ENCODE measurements around the gene ATG101.

Gene ATG101

DNA sequence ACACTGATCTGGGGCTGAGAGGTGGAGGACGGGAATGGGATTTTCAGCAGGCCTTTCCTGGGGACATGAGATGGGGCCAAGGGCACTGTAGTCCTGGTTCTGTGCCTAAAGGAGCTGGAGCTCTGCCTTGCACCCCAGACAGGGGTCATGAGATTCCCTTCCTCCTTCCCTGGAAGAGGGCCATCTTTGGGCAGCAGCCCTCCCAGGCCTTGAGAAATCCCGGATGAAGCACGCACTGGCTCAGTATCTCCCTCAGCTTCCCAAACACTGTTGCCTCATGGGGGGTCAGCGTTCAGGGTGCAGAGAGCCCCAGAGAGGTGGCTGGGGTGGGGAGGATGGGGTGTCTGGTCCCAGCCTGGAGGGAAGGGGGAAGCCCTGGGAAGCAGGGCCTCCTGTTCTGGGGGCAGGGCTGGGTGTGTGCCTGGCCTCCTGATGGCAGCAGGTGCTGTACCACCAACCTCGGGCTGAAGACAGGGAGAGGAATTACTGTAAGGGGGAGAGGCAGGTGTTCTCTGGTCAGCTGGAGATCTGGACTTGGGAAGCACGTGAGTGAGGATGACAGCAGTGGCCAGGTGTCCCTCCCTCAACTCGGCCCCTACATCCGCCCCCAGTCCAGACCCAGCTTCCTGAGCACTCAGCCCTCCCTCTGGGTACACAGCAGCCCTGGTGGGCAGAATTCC, 26.9 kb upstream of the ATG101 start:
- no peak overlapping the region for H3K4me3 ChIP-seq (replicated peaks; ENCODE audit: low read depth, low read length)
- no peak for DNase-seq (ENCODE audit: low read depth)
- TF ChIP-seq CTCF (IDR thresholded peaks at IDR 0.05; ENCODE audit: low read length, missing control alignments): no peak

GRCh38 chr12:52043386-52044212, 26.2 kb upstream of the ATG101 start:
- peak; percentile 51 for DNase-seq (ENCODE audit: low read depth)
- H3K4me3 ChIP-seq (replicated peaks; ENCODE audit: low read depth, low read length): peak overlapping the region; percentile 5
- TF ChIP-seq CTCF (IDR thresholded peaks at IDR 0.05; ENCODE audit: low read length, missing control alignments): no peak

DNA sequence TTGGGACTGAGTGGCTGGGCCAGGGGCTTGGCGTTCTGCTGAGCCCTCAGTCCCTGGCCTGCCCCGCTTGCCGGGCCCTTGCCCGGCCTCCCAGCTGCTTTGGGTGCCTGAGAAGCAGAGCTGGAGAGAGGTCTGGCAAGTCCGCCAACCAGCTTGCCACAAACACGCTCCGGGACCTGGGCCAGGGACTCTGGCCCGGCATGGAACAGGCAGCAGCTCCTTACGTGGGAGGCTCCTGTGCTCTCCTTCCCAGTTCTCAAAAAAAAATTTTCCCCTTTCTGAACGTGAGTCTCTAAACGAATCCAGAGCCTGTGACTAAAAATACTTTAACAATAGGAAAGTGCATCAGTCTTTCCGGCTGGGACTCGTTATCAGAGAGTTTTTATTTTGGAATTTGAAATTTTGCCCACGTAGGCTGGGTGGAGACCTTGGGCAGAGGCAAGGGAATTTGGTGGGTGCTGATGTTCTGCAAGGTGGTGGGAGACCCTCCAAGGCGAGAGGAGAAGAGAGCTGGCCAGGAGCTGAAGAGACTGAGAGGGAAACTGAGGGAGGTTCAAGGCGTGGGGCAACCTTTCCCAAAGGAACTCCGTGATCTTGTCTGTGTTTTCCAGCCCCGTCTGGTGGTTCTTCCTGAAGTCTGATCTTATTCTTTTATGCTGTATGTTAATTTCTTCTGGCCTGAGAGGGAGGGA, 25.3 kb upstream of the ATG101 start:
- no peak for TF ChIP-seq CTCF (IDR thresholded peaks at IDR 0.05; ENCODE audit: low read length, missing control alignments)
- DNase-seq (ENCODE audit: low read depth): peak; percentile 99
- no peak overlapping the region for H3K4me3 ChIP-seq (replicated peaks; ENCODE audit: low read depth, low read length)

- DNase-seq (ENCODE audit: low read depth): no peak
- no peak overlapping the region for H3K4me3 ChIP-seq (replicated peaks; ENCODE audit: low read depth, low read length)
- TF ChIP-seq CTCF (IDR thresholded peaks at IDR 0.05; ENCODE audit: low read length, missing control alignments): no peak
These were observed 24.0 kb upstream of the ATG101 start for GRCh38 chr12:52045794-52046199.

- TF ChIP-seq CTCF (IDR thresholded peaks at IDR 0.05; ENCODE audit: low read length, missing control alignments): no peak
- DNase-seq (ENCODE audit: low read depth): no peak
- no peak overlapping the region for H3K4me3 ChIP-seq (replicated peaks; ENCODE audit: low read depth, low read length)
These were observed 22.9 kb upstream of the ATG101 start for GRCh38 chr12:52046859-52047258.

DNA sequence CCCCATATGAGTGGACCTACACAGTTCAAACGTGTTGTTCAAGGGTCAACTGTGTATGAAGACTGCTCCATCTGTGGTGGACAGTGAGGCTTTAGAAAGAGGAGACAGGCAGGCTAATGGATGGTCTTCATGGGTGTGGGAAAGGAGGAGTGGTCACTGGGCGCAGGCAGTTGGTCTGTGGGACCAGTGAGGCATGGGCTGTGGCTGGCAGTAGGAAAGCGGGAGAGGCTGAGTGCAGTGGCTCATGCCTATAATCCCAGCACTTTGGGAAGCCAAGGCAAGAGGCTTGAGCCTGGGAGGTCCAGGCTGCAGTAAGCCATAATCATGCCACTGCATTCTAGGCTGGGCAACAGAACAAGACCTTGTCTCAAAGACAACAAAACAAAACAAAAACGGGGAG, 20.5 kb upstream of the ATG101 start:
- no peak for DNase-seq (ENCODE audit: low read depth)
- no peak overlapping the region for H3K4me3 ChIP-seq (replicated peaks; ENCODE audit: low read depth, low read length)
- TF ChIP-seq CTCF (IDR thresholded peaks at IDR 0.05; ENCODE audit: low read length, missing control alignments): no peak

All from fibroblast of pulmonary artery (primary cell).